ENCODE data around the gene BRF1.

Gene BRF1

DNA sequence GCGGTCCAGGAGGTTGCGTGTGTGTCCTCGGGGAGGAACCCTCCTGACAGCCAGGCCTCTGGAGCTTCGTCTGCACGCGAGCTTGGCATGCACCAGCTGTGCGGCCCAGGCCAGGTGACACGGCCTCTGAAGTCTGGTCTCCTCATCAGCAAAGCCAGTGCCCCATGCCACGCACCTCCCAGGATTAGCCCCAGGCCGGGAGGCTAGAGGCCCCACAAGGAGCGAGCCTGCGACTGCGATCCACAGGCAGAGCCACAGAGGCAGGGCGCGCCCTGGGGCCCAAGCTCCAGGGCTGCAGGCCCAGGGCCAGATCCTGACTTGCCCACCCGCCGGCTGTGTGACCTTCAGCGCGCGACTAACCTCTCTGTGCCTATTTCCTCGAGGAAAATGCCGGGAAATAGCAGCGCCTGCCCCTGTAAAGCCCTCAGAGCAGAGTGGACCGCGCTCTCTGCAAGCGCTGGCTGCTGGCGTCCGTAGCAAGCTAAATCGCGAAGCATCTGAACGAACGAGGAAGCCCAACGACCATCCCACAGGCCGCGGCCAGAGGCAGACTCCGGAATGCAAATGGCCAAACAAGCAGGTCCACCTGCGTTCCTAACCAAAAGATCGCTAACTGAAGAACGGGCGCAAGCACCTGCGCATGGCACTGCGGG lies 53.0 kb downstream of the BRF1 start:
- DNase-seq (ENCODE audit: low spot score), result no peak
- TF ChIP-seq, protein P1, sequence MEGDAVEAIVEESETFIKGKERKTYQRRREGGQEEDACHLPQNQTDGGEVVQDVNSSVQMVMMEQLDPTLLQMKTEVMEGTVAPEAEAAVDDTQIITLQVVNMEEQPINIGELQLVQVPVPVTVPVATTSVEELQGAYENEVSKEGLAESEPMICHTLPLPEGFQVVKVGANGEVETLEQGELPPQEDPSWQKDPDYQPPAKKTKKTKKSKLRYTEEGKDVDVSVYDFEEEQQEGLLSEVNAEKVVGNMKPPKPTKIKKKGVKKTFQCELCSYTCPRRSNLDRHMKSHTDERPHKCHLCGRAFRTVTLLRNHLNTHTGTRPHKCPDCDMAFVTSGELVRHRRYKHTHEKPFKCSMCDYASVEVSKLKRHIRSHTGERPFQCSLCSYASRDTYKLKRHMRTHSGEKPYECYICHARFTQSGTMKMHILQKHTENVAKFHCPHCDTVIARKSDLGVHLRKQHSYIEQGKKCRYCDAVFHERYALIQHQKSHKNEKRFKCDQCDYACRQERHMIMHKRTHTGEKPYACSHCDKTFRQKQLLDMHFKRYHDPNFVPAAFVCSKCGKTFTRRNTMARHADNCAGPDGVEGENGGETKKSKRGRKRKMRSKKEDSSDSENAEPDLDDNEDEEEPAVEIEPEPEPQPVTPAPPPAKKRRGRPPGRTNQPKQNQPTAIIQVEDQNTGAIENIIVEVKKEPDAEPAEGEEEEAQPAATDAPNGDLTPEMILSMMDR (IDR thresholded peaks at IDR 0.05; ENCODE audit: extremely low read depth, insufficient read depth, missing control alignments), result no peak
- in situ Hi-C loops (cut with MboI; ENCODE audit: low pct_unique_long_range_greater_than_20kb, low sequenced_read_pairs, unreplicated experiment), result no loop called here

DNA sequence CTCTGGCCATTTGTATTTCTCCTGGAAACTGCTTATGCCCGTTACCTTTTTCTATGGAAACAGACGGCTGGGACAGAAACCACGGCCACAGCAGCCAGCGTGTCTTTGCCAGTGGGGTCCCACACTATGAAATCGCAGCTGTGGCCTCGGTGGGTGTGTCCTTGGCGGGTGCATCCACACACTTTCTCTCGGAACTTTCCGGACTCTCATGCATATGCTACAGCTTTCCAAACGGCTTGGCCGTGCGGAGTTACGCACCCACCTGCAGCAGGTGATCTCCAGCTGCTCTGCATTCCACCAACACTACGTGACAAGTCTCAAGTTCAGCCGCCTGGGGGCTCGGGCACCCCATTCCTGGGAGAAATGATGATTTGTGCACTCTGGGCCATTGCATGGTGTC lies 53.8 kb downstream of the BRF1 start:
- TF ChIP-seq, protein P1 (IDR thresholded peaks at IDR 0.05; ENCODE audit: extremely low read depth, insufficient read depth, missing control alignments), result no peak
- in situ Hi-C loops (cut with MboI; ENCODE audit: low pct_unique_long_range_greater_than_20kb, low sequenced_read_pairs, unreplicated experiment), result no loop called here
- DNase-seq (ENCODE audit: low spot score), result no peak

DNA sequence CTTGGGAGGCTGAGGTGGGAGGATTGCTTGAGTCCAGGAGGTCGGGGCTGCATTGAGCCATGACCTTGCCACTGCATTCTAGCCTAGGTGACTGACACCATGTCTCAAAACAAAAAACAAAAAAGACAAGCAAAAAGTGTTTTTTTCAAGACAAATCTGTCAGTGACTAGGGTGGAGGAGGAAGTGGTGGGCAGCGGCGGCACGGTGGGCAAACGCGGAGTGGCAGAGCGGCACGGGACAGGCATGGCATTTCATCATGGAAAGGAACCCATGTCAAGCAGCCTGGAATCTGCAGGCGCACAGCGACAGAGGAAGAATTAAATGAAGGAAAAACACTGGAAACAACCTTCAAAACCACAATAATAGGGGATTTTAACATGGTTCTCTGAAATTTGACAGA lies 56.5 kb downstream of the BRF1 start:
- no peak for DNase-seq (ENCODE audit: low spot score)
- TF ChIP-seq, protein P1 (IDR thresholded peaks at IDR 0.05; ENCODE audit: extremely low read depth, insufficient read depth, missing control alignments), result no peak
- in situ Hi-C loops (cut with MboI; ENCODE audit: low pct_unique_long_range_greater_than_20kb, low sequenced_read_pairs, unreplicated experiment), result no loop called here

DNA sequence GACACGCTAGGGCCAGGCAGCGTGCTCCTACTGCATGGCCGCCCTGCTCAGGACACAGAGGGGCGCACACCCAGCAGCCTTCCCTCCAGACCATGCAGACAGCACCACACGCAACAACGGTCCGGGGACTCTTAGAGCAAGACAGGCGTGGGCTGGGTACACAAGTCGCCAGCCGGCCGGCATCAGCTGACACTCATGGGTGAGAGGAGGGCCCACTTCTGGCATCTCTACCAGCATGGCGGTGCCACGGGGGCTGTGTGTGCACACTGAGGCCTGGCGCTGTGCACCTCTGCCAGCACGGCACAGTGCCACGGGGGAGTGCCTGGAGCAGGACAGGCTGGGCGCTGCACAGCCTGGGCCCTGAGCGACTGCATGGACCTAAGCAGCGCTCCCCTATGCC lies 59.2 kb downstream of the BRF1 start:
- DNase-seq (ENCODE audit: low spot score), result no peak
- TF ChIP-seq, protein P1 (IDR thresholded peaks at IDR 0.05; ENCODE audit: extremely low read depth, insufficient read depth, missing control alignments), result no peak
- in situ Hi-C loops (cut with MboI; ENCODE audit: low pct_unique_long_range_greater_than_20kb, low sequenced_read_pairs, unreplicated experiment), result no loop called here

DNA sequence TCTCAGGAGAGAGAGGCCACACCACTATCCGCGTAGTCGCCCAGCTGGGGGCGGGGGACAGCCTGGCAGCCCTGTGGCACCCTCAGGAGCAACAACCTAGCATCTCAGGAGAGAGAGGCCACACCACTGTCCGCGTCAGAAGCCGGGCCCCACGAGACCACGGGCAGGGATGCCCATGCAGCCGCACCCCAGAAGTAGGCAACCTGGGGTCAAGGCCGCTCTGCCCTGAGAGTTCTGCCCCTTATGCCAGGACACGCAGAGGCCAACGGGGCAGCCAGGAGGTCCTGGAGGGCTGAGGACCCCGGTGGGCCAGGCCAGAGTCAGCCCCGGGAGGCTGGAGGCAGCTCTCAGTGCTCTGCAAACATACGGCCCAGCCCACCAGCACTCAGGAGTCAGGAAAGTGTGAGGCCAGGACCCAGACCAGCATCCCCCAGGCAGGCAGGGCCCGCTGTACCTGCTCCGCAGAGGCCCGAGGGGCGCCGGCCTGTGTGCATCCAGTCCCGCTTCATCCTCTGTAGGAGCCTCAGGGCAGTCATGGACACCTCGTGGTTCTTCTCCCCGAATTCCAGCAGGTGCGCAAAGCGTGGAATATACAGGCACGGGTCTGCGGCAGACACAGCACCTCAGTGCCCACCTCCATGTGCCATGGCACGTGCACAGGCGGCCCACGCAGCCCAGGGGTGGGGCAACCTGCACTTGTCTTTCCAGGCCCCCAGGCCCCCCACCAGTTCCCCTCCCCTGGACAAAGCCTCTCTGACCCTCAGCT lies 59.8 kb downstream of the BRF1 start:
- TF ChIP-seq, protein P1 (IDR thresholded peaks at IDR 0.05; ENCODE audit: extremely low read depth, insufficient read depth, missing control alignments), result no peak
- DNase-seq (ENCODE audit: low spot score), result no peak
- in situ Hi-C loops (cut with MboI; ENCODE audit: low pct_unique_long_range_greater_than_20kb, low sequenced_read_pairs, unreplicated experiment), result no loop called here

DNA sequence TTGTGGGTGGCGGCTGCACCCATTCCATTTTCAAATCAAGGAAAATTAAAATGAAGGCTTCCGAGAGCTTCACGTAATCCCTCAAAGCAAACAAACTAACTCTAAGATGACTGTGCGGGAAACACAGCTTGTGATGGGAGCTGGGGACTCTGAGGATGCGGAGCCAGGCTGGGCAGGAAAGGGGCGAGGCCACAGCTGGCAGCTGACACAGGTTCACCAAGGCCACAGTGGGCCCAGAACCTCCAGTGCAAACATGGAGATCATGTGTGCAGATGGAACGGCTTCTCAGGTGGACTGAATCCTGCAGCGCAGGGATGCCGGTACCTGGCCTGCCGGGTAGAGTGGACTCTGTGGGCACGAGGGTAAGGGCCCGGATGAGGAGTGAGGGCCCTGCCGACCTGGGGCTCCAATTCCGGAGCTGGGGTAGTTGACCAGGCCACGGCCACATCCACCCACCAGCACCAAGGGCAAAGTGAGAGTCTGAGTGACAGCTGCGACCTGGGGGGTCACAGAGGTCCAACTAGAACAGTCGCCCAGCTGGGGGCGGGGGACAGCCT lies 71.6 kb downstream of the BRF1 start:
- in situ Hi-C loops (cut with MboI; ENCODE audit: low pct_unique_long_range_greater_than_20kb, low sequenced_read_pairs, unreplicated experiment), result no loop called here
- DNase-seq (ENCODE audit: low spot score), result no peak
- TF ChIP-seq, protein P1 (IDR thresholded peaks at IDR 0.05; ENCODE audit: extremely low read depth, insufficient read depth, missing control alignments), result no peak

All from GM13977 (cell line).